IMR-90 (cell line): ENCODE results near the gene CYSTM1. TPM values are rescaled to one million over a fixed set of nuclear protein-coding genes. Genes with fewer than 3 reads are reported as not detected.

ENCODE experiments used
- ATAC-seq: fragments of 200-7000 bp; cut with Tn5 transposase; 2 replicates; pipeline ENCODE4 v1.9.1; 2020; ENCODE audit warnings: low read depth, mild to moderate bottlenecking, moderate library complexity
- BruUV-seq: library from RNA; stranded (reverse); fragments of 400-500 nt; replicated peaks from 2 replicates; lab custom pipeline; 2021; lab: Mats Ljungman, UMichigan
- CTCF ChIA-PET: fragments of 300-600 bp; formaldehyde crosslinking; extraction: SDS; loops from one replicate; lab custom pipeline; 2021; ENCODE audit warnings: antibody characterized with exemption; lab: Yijun Ruan, JAX
- POLR2A ChIA-PET: fragments of 300-600 bp; sonication (Branson Sonifier 250); formaldehyde crosslinking; loops from one replicate; lab custom pipeline; 2022; ENCODE audit warnings: antibody characterized with exemption; ENCODE audit not compliant: unreplicated experiment; lab: Charles Lee
- DNase-seq: peaks from one replicate; pipeline ENCODE4 v3.0.0; 2013
- H2AFZ ChIP-seq: replicated peaks from 2 replicates; pipeline ENCODE3; 2013; ENCODE audit warnings: low read length, mild to moderate bottlenecking; ENCODE audit not compliant: poor library complexity
- H2AK5ac ChIP-seq: 2 replicates; pipeline ENCODE4 v1.6.1; 2013; ENCODE audit warnings: low read depth, low read length, inconsistent platforms
- H2AK9ac ChIP-seq: replicated peaks from 2 replicates; pipeline ENCODE3; 2013; ENCODE audit warnings: mild to moderate bottlenecking, low read depth, low read length, moderate library complexity; ENCODE audit not compliant: poor library complexity
- H2BK120ac ChIP-seq: 2 replicates; pipeline ENCODE4 v1.6.1; 2013; ENCODE audit warnings: low read depth, low read length, inconsistent platforms
- H2BK15ac ChIP-seq: 3 replicates; pipeline ENCODE4 v1.6.1; 2013; ENCODE audit warnings: low read depth, low read length, inconsistent platforms
- H2BK20ac ChIP-seq: 2 replicates; pipeline ENCODE4 v1.6.1; 2013; ENCODE audit warnings: low read depth, mild to moderate bottlenecking, inconsistent platforms, low read length, moderate library complexity
- H2BK5ac ChIP-seq: 2 replicates; pipeline ENCODE4 v1.6.1; 2013; ENCODE audit warnings: mild to moderate bottlenecking, low read depth, low read length, inconsistent platforms; ENCODE audit not compliant: poor library complexity, severe bottlenecking
- H3K14ac ChIP-seq: replicated peaks from 2 replicates; pipeline ENCODE4 v1.6.1; 2013; ENCODE audit warnings: low read depth, low read length, inconsistent platforms
- H3K18ac ChIP-seq: 2 replicates; pipeline ENCODE4 v1.6.1; 2013; ENCODE audit warnings: low read depth, low read length, control low read depth
- H3K23ac ChIP-seq: 2 replicates; pipeline ENCODE4 v1.6.1; 2013; ENCODE audit warnings: low read depth, low read length, inconsistent platforms
- H3K27ac ChIP-seq: 2 replicates; pipeline ENCODE4 v1.5.1; 2013; ENCODE audit warnings: mild to moderate bottlenecking, control low read depth, low read length; ENCODE audit not compliant: insufficient read depth
- H3K27me3 ChIP-seq: 2 replicates; pipeline ENCODE4 v1.6.1; 2013; ENCODE audit warnings: low read length; ENCODE audit not compliant: control insufficient read depth, insufficient read depth
- H3K36me3 ChIP-seq: 2 replicates; pipeline ENCODE4 v1.6.1; 2013; ENCODE audit warnings: low read length, mixed read lengths; ENCODE audit not compliant: control insufficient read depth, insufficient read depth
- H3K4ac ChIP-seq: 2 replicates; pipeline ENCODE4 v1.6.1; 2013; ENCODE audit warnings: low read depth, low read length, inconsistent platforms
- H3K4me1 ChIP-seq: 2 replicates; pipeline ENCODE4 v1.6.1; 2013; ENCODE audit warnings: low read length, mixed read lengths; ENCODE audit not compliant: control insufficient read depth, insufficient read depth
- H3K4me2 ChIP-seq: 2 replicates; pipeline ENCODE4 v1.6.1; 2013; ENCODE audit warnings: low read depth, mild to moderate bottlenecking, control low read depth, low read length, moderate library complexity
- H3K4me3 ChIP-seq: 2 replicates; pipeline ENCODE4 v1.5.1; 2013; ENCODE audit warnings: low read depth, mild to moderate bottlenecking, control low read depth, low read length, moderate library complexity; ENCODE audit not compliant: insufficient read depth
- H3K56ac ChIP-seq: 2 replicates; pipeline ENCODE4 v1.6.1; 2013; ENCODE audit warnings: low read length, inconsistent platforms; ENCODE audit not compliant: insufficient read depth; ENCODE audit errors: extremely low read depth
- H3K79me1 ChIP-seq, 2 experiments: 2 replicates each; pipeline ENCODE4 v1.6.1; 2013; ENCODE audit warnings: low read length in 2 of 2, inconsistent platforms in 1 of 2, low read depth in 1 of 2
- H3K9ac ChIP-seq: 2 replicates; pipeline ENCODE4 v1.6.1; 2013; ENCODE audit warnings: low read depth, low read length, control low read depth
- H3K9me1 ChIP-seq: 2 replicates; pipeline ENCODE4 v1.6.1; 2013; ENCODE audit warnings: low read length, inconsistent platforms; ENCODE audit not compliant: insufficient read depth
- H3K9me3 ChIP-seq: 2 replicates; pipeline ENCODE4 v1.6.1; 2013; ENCODE audit warnings: low read length; ENCODE audit not compliant: control insufficient read depth, insufficient read depth
- H4K20me1 ChIP-seq: 2 replicates; pipeline ENCODE4 v1.6.1; 2013; ENCODE audit warnings: low read length, inconsistent platforms; ENCODE audit not compliant: insufficient read depth
- H4K5ac ChIP-seq: 2 replicates; pipeline ENCODE4 v1.6.1; 2013; ENCODE audit warnings: mild to moderate bottlenecking, low read depth, low read length, control low read depth
- H4K8ac ChIP-seq, 2 experiments: 2 replicates each; pipeline ENCODE4 v1.6.1; 2013; ENCODE audit warnings: low read depth in 2 of 2, low read length in 2 of 2, control low read depth in 1 of 2, inconsistent platforms in 1 of 2
- H4K91ac ChIP-seq: 2 replicates; pipeline ENCODE4 v1.6.1; 2013; ENCODE audit warnings: low read depth, low read length, inconsistent platforms; ENCODE audit not compliant: insufficient read depth
- CEBPB ChIP-seq: IDR thresholded peaks from 2 replicates; pipeline ENCODE4 v1.6.1; 2012; ENCODE audit warnings: low read depth, low read length, improper control_type of control experiment
- CHD1 ChIP-seq: IDR thresholded peaks from 2 replicates; pipeline ENCODE4 v1.6.1; 2012; ENCODE audit warnings: low read depth, low read length, improper control_type of control experiment
- CTCF ChIP-seq: conservative IDR thresholded peaks from 2 replicates; pipeline ENCODE4 v1.5.1; 2012; ENCODE audit warnings: mild to moderate bottlenecking, low read depth, low read length, improper control_type of control experiment
- FOS ChIP-seq: fragments of 150-350 bp; IDR thresholded peaks from 2 replicates; pipeline ENCODE4 v1.6.1; 2016; ENCODE audit warnings: low read depth, low read length
- MAFK ChIP-seq: IDR thresholded peaks from 2 replicates; pipeline ENCODE4 v1.6.1; 2012; ENCODE audit warnings: low read depth, low read length, improper control_type of control experiment
- MAZ ChIP-seq: IDR thresholded peaks from 2 replicates; pipeline ENCODE4 v1.6.1; 2012; ENCODE audit warnings: low read depth, mild to moderate bottlenecking, low read length, improper control_type of control experiment, moderate library complexity, borderline replicate concordance
- MXI1 ChIP-seq: IDR thresholded peaks from 2 replicates; pipeline ENCODE4 v1.6.1; 2012; ENCODE audit warnings: low read depth, mild to moderate bottlenecking, low read length, moderate library complexity, borderline replicate concordance
- NFE2L2 ChIP-seq: fragments of 150-350 bp; IDR thresholded peaks from 2 replicates; pipeline ENCODE4 v1.6.1; 2016; ENCODE audit warnings: low read depth, mild to moderate bottlenecking, low read length
- POLR2A ChIP-seq: IDR thresholded peaks from 2 replicates; pipeline ENCODE4 v1.6.1; 2012; ENCODE audit warnings: mild to moderate bottlenecking, low read depth, low read length
- RAD21 ChIP-seq: IDR thresholded peaks from 2 replicates; pipeline ENCODE4 v1.6.1; 2012; ENCODE audit warnings: low read length, improper control_type of control experiment
- RCOR1 ChIP-seq: IDR thresholded peaks from 2 replicates; pipeline ENCODE4 v1.6.1; 2012; ENCODE audit warnings: mild to moderate bottlenecking, low read length, improper control_type of control experiment; ENCODE audit not compliant: insufficient replicate concordance
- RFX5 ChIP-seq: IDR thresholded peaks from 2 replicates; pipeline ENCODE4 v1.8.0; 2012; ENCODE audit warnings: low read depth, mild to moderate bottlenecking, low read length, moderate library complexity
- SMC3 ChIP-seq: fragments of 150-350 bp; IDR thresholded peaks from 2 replicates; pipeline ENCODE4 v1.6.1; 2016; ENCODE audit warnings: low read depth, mild to moderate bottlenecking, antibody characterized with exemption, low read length, moderate library complexity
- WGBS, 2 experiments: methylation state at CpG; one replicate each; pipeline versions ENCODE4 v1.1.5 to v1.1.7; 2013; ENCODE audit warnings: missing lambda C conversion rate in 2 of 2; ENCODE audit not compliant: insufficient read length in 1 of 2; ENCODE audit errors: extremely low coverage in 2 of 2; 5-methylcytosine and 5-hydroxymethylcytosine counted together
- dilution Hi-C: fragments of 300-500 bp; cut with HindIII; formaldehyde crosslinking; loops from one replicate; pipeline ENCODE4 v1.14.3; 2018; ENCODE audit warnings: low sequenced_read_pairs; ENCODE audit not compliant: unreplicated experiment
- in situ Hi-C: fragments of 300-500 bp; cut with MboI; formaldehyde crosslinking; loops from 3 replicates; pipeline ENCODE4 v1.14.3; 2019; ENCODE audit warnings: low sequenced_read_pairs, inconsistent platforms, mixed read lengths
- intact Hi-C: fragments of 100-400 bp; cut with micrococcal nuclease; formaldehyde crosslinking; loops from 2 replicates; pipeline ENCODE4 v1.10.0; 2022
- polyA plus RNA-seq, 3 experiments: library from polyadenylated mRNA; depleted of rRNA; stranded (reverse); fragments of >200 nt; gene quantifications; 2 replicates each; pipeline ENCODE4 v1.2.3, GENCODE V29; 2012; ENCODE audit warnings: low replicate concordance in 1 of 3
- total RNA-seq: library from RNA; depleted of rRNA; stranded (reverse); fragments of >200 nt; gene quantifications from 2 replicates; pipeline ENCODE4 v1.2.3, GENCODE V29; 2012

The CYSTM1 gene
- total and polyA plus RNA-seq, 2 of the 4 experiments (the other 2 are of a cell fraction), result 7.3 to 15.0 TPM

GRCh38 chr5:140157032-140157781 is 17.8 kb upstream of the CYSTM1 start (continued):
- TF ChIP-seq CEBPB, result no peak
- TF ChIP-seq RCOR1, result no peak

GRCh38 chr5:140159014-140159927 is 15.7 kb upstream of the CYSTM1 start:
- Histone ChIP-seq H3K9ac (no peak overlapping the region), H4K8ac (no peak overlapping the region), H2AFZ (no peak overlapping the region), H3K4me1 (no peaks in the 10 kb centered on the region), H3K79me1 (no peaks in the 10 kb centered on the region; a peak in 1 of 4 replicates), H4K20me1 (no peaks in the 10 kb centered on the region; the same call in 1 of the 2 replicates), H3K27ac (no peak overlapping the region), H2BK20ac (no peak overlapping the region), H2AK5ac (no peak overlapping the region), H4K91ac (no peak overlapping the region), H3K9me1 (no peaks in the 10 kb centered on the region), H3K4ac (no peak overlapping the region), H3K56ac (no peak overlapping the region), H2BK15ac (no peak overlapping the region), H3K18ac (no peak overlapping the region), H3K23ac (no peak overlapping the region), H2BK120ac (no peak overlapping the region), H2AK9ac (no peak overlapping the region), H3K27me3 (no peaks in the 10 kb centered on the region), H3K4me2 (no peak overlapping the region), H3K9me3 (no peaks in the 10 kb centered on the region), H3K36me3 (no peaks in the 10 kb centered on the region), H3K4me3 (no peak overlapping the region), H3K14ac (no peak overlapping the region), H2BK5ac (no peak overlapping the region), H4K5ac (no peak overlapping the region)
- WGBS, 2 experiments, result no CpG with 5 or more reads among the region's 7 CpGs
- BruUV-seq, result no TSS peak
- dilution Hi-C loops (no loop called here), in situ Hi-C loops (no loop called here), intact Hi-C loops (no loop called here)
- no peak for DNase-seq
- no peak for ATAC-seq
- CTCF ChIA-PET, result interaction anchor here (0.9 kb wide), 1 partner anchor 83 kb away, joined by 3 read pairs; no protein-coding TSS in a partner anchor
- POLR2A ChIA-PET, result no interaction called here
- TF ChIP-seq RCOR1 (no peak), NFE2L2 (no peak), SMC3 (no peak), MXI1 (no peak), POLR2A (no peak), RAD21 (no peak), MAZ (no peak), CTCF (no peak), FOS (no peak), RFX5 (no peak), CHD1 (no peak), MAFK (no peak)
